Measurements from ENCODE around the gene KCNH5.

Gene KCNH5

DNA sequence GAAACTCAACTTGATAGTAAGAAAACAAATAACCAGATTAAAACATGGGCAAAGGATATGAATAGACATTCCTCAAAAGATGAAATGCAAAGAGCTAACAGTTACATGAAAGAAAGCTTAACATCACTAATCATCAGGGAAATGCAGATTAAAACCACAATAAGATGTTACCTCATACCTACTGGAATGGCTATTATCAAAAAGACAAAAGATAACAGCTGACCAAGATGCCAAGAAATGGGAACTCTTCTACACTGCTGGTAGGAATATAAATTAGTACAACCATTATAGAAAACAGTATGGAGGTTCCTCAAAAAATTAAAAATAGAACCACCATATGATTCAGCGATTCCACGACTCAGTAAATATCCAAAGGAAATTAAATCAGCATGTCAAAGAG lies 18.8 kb downstream of the KCNH5 start:
- H3K27me3 ChIP-seq (ENCODE audit: low read length), result no peaks in the 10 kb centered on the region
- H3K9me3 ChIP-seq (ENCODE audit: insufficient read depth, low read length), result no peaks in the 10 kb centered on the region
- H3K9me2 ChIP-seq (replicated peaks; ENCODE audit: insufficient read depth, low read length), result no peaks in the 10 kb centered on the region
- H2AFZ ChIP-seq (ENCODE audit: low read depth, low read length, severe bottlenecking), result no peak overlapping the region
- H3K9ac ChIP-seq (ENCODE audit: low read length), result no peak overlapping the region
- no peak overlapping the region for H3K4me3 ChIP-seq (ENCODE audit: insufficient read depth, low read length, poor library complexity, severe bottlenecking)
- H3K79me2 ChIP-seq (ENCODE audit: insufficient read depth, low read length), result no peaks in the 10 kb centered on the region
- H3K27ac ChIP-seq (ENCODE audit: low read depth, low read length), result no peak overlapping the region
- H4K20me1 ChIP-seq (ENCODE audit: low read depth, low read length), result no peaks in the 10 kb centered on the region
- H3K36me3 ChIP-seq (ENCODE audit: low read length), result no peaks in the 10 kb centered on the region
- H3K4me2 ChIP-seq (ENCODE audit: low read depth, low read length, poor library complexity, severe bottlenecking), result no peak overlapping the region
- no peak for TF ChIP-seq EZH2phosphoT487 (conservative IDR thresholded peaks at IDR 0.05; ENCODE audit: low read length)
- TF ChIP-seq, protein P1, sequence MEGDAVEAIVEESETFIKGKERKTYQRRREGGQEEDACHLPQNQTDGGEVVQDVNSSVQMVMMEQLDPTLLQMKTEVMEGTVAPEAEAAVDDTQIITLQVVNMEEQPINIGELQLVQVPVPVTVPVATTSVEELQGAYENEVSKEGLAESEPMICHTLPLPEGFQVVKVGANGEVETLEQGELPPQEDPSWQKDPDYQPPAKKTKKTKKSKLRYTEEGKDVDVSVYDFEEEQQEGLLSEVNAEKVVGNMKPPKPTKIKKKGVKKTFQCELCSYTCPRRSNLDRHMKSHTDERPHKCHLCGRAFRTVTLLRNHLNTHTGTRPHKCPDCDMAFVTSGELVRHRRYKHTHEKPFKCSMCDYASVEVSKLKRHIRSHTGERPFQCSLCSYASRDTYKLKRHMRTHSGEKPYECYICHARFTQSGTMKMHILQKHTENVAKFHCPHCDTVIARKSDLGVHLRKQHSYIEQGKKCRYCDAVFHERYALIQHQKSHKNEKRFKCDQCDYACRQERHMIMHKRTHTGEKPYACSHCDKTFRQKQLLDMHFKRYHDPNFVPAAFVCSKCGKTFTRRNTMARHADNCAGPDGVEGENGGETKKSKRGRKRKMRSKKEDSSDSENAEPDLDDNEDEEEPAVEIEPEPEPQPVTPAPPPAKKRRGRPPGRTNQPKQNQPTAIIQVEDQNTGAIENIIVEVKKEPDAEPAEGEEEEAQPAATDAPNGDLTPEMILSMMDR (IDR thresholded peaks at IDR 0.05; ENCODE audit: insufficient read depth, low read length, poor library complexity, severe bottlenecking), result no peak
- no peaks in the 10 kb centered on the region for H3F3A ChIP-seq (ENCODE audit: insufficient read depth)

DNA sequence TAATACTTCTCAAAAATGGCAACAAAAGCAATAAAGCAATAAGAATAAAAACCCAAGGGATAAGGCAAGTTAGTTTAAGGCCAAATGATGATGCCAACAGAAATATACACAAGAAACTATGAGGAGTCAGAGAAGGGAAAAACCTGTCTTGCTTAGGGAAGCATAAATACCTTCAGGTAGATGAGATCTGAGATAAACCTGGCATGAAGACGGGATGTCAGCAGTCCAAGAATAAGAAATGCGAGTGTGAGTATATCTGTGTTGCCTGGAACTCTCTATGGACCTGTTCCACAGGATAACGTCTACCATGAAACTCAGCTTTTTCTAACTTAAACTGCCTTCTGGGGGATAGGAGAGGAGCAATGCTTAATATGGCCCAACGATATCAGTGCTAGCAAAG lies 30.6 kb downstream of the KCNH5 start:
- TF ChIP-seq, protein P1 (IDR thresholded peaks at IDR 0.05; ENCODE audit: insufficient read depth, low read length, poor library complexity, severe bottlenecking), result no peak
- no peak for TF ChIP-seq EZH2phosphoT487 (conservative IDR thresholded peaks at IDR 0.05; ENCODE audit: low read length)

GRCh38 chr14:63012171-63012570 lies 33.1 kb downstream of the KCNH5 start:
- H3K27me3 ChIP-seq (ENCODE audit: low read length), result no peaks in the 10 kb centered on the region
- H3K27ac ChIP-seq (ENCODE audit: low read depth, low read length), result no peak overlapping the region
- no peak overlapping the region for H3K4me3 ChIP-seq (ENCODE audit: insufficient read depth, low read length, poor library complexity, severe bottlenecking)
- no peaks in the 10 kb centered on the region for H3F3A ChIP-seq (ENCODE audit: insufficient read depth)
- TF ChIP-seq EZH2phosphoT487 (conservative IDR thresholded peaks at IDR 0.05; ENCODE audit: low read length), result no peak
- TF ChIP-seq, protein P1 (IDR thresholded peaks at IDR 0.05; ENCODE audit: insufficient read depth, low read length, poor library complexity, severe bottlenecking), result no peak
- no peaks in the 10 kb centered on the region for H3K9me3 ChIP-seq (ENCODE audit: insufficient read depth, low read length)
- H3K9me2 ChIP-seq (replicated peaks; ENCODE audit: insufficient read depth, low read length), result no peaks in the 10 kb centered on the region
- H3K4me2 ChIP-seq (ENCODE audit: low read depth, low read length, poor library complexity, severe bottlenecking), result no peak overlapping the region
- no peaks in the 10 kb centered on the region for H4K20me1 ChIP-seq (ENCODE audit: low read depth, low read length)
- no peaks in the 10 kb centered on the region for H3K36me3 ChIP-seq (ENCODE audit: low read length)
- no peak overlapping the region for H3K9ac ChIP-seq (ENCODE audit: low read length)
- H3K79me2 ChIP-seq (ENCODE audit: insufficient read depth, low read length), result no peaks in the 10 kb centered on the region
- no peak overlapping the region for H2AFZ ChIP-seq (ENCODE audit: low read depth, low read length, severe bottlenecking)

More for the DNA sequence above, 30.6 kb downstream of the KCNH5 start:
- no peak overlapping the region for H3K27ac ChIP-seq (ENCODE audit: low read depth, low read length)
- no peak overlapping the region for H3K9ac ChIP-seq (ENCODE audit: low read length)
- H3K4me3 ChIP-seq (ENCODE audit: insufficient read depth, low read length, poor library complexity, severe bottlenecking), result no peak overlapping the region
- H3K79me2 ChIP-seq (ENCODE audit: insufficient read depth, low read length), result no peaks in the 10 kb centered on the region
- H3K9me3 ChIP-seq (ENCODE audit: insufficient read depth, low read length), result no peaks in the 10 kb centered on the region
- no peaks in the 10 kb centered on the region for H3F3A ChIP-seq (ENCODE audit: insufficient read depth)
- H3K36me3 ChIP-seq (ENCODE audit: low read length), result no peaks in the 10 kb centered on the region
- no peak overlapping the region for H2AFZ ChIP-seq (ENCODE audit: low read depth, low read length, severe bottlenecking)
- no peak overlapping the region for H3K4me2 ChIP-seq (ENCODE audit: low read depth, low read length, poor library complexity, severe bottlenecking)
- H3K27me3 ChIP-seq (ENCODE audit: low read length), result no peaks in the 10 kb centered on the region
- H3K9me2 ChIP-seq (replicated peaks; ENCODE audit: insufficient read depth, low read length), result no peaks in the 10 kb centered on the region
- no peaks in the 10 kb centered on the region for H4K20me1 ChIP-seq (ENCODE audit: low read depth, low read length)
